NK-92 treated with Interleukin-12 subunit alpha and Interleukin-12 subunit beta, amount 100 ng/mL, for 24 hours (cell line): ENCODE results near the gene EMX1.
"Not testable (repeated sequence)": the region's sequence is repeated elsewhere in the genome, so short reads cannot be mapped to it uniquely, and the experiment has no call there.

ENCODE experiments used
- DNase-seq: peaks from one replicate; lab custom pipeline; 2025; lab: John Stamatoyannopoulos, UW

The EMX1 gene

GRCh38 chr2:72900191-72900825 is 17.0 kb upstream of the EMX1 start:
- no peak for DNase-seq

- DNase-seq = no peak
Observed at GRCh38 chr2:72901426-72901825, 15.9 kb upstream of the EMX1 start.

- DNase-seq = not testable (repeated sequence)
Observed at GRCh38 chr2:72907369-72907768, 9.9 kb upstream of the EMX1 start.

- DNase-seq = no peak
Observed at GRCh38 chr2:72908741-72909140, 8.6 kb upstream of the EMX1 start.

- no peak for DNase-seq
Observed at GRCh38 chr2:72911256-72911655, 6.1 kb upstream of the EMX1 start.

- DNase-seq = no peak
Observed at GRCh38 chr2:72913486-72914205, 3.7 kb upstream of the EMX1 start.

GRCh38 chr2:72914206-72914559 is 3.1 kb upstream of the EMX1 start:
- no peak for DNase-seq

- DNase-seq = no peak
Observed at GRCh38 chr2:72914589-72915319, 2.6 kb upstream of the EMX1 start.

- no peak for DNase-seq
Observed at GRCh38 chr2:72915320-72915906, 1.9 kb upstream of the EMX1 start.

GRCh38 chr2:72915907-72916742 is 1.2 kb upstream of the EMX1 start:
- no peak for DNase-seq

GRCh38 chr2:72916743-72917137 is 579 bp upstream of the EMX1 start:
- DNase-seq = no peak

GRCh38 chr2:72917877-72918553 is 696 bp downstream of the EMX1 start:
- DNase-seq = no peak

GRCh38 chr2:72919414-72920317 is 2.3 kb downstream of the EMX1 start:
- no peak for DNase-seq

GRCh38 chr2:72920318-72921087 is 3.2 kb downstream of the EMX1 start:
- DNase-seq = no peak

- no peak for DNase-seq
Observed at GRCh38 chr2:72921088-72921851, 4.0 kb downstream of the EMX1 start.

- no peak for DNase-seq
Observed at GRCh38 chr2:72921853-72922252, 4.5 kb downstream of the EMX1 start.

GRCh38 chr2:72923833-72924352 is 6.6 kb downstream of the EMX1 start:
- no peak for DNase-seq
